K562 (cell line): ENCODE results near the gene PNMA8C. TPM values are rescaled to one million over a fixed set of nuclear protein-coding genes. Genes with fewer than 3 reads are reported as not detected.

ENCODE experiments used
- ATAC-seq: fragments of 200-7000 bp; cut with Tn5 transposase; 3 replicates; pipeline ENCODE4 v1.9.1; 2020; ENCODE audit warnings: moderate library complexity
- BruUV-seq: library from RNA; stranded (reverse); fragments of 400-500 nt; replicated peaks from 2 replicates; lab custom pipeline; 2021; lab: Mats Ljungman, UMichigan
- CTCF ChIA-PET: fragments of 300-600 bp; formaldehyde crosslinking; extraction: SDS; loops from one replicate; lab custom pipeline; 2021; ENCODE audit warnings: low intra/inter-chr PET ratio; lab: Yijun Ruan, JAX
- POLR2A ChIA-PET: fragments of 300-600, 350-650 bp; sonication (Branson Sonifier 250); formaldehyde crosslinking; extraction: SDS; loops from one replicate; lab custom pipeline; 2021; ENCODE audit warnings: antibody characterized with exemption, inconsistent platforms; lab: Yijun Ruan, JAX
- DNase-seq, 4 experiments: peaks; one replicate each; pipeline versions ENCODE4 v3.0.0 to v3.0.0-alpha.2; 2011 to 2018; ENCODE audit warnings: low spot score in 3 of 4, mixed read lengths in 3 of 4; ENCODE audit errors: extremely low read depth in 1 of 4
- FAIRE-seq: peaks from 2 replicates; lab custom pipeline; 2011; peaks lifted over from hg19 to GRCh38; lab: Jason Lieb, UNC
- H2AFZ ChIP-seq: 2 replicates; pipeline ENCODE4 v1.6.0; 2011; ENCODE audit warnings: low read depth, low read length, control low read depth, inconsistent platforms
- H3K27ac ChIP-seq: fragments of 200-600 bp; 3 replicates; pipeline ENCODE4 v1.8.0; 2011; ENCODE audit warnings: low read depth, mild to moderate bottlenecking, control low read depth, inconsistent platforms, low read length, moderate library complexity, mixed read lengths; ENCODE audit errors: extremely low read depth
- H3K27me3 ChIP-seq, 2 experiments: fragments of 300-600 bp in 1 of 2; 2 replicates in 1 of 2; 3 replicates in 1 of 2; pipeline versions ENCODE4 v1.6.0 to v1.8.0; 2011; ENCODE audit warnings: inconsistent platforms in 2 of 2, low read length in 2 of 2, mild to moderate bottlenecking in 1 of 2, mixed read lengths in 1 of 2, moderate library complexity in 1 of 2; ENCODE audit not compliant: control insufficient read depth in 2 of 2, insufficient read depth in 2 of 2
- H3K36me3 ChIP-seq: fragments of 300-600 bp; 3 replicates; pipeline ENCODE4 v1.8.0; 2011; ENCODE audit warnings: mild to moderate bottlenecking, low read length, inconsistent platforms; ENCODE audit not compliant: control insufficient read depth, insufficient read depth
- H3K4me1 ChIP-seq, 2 experiments: fragments of 200-600 bp in 1 of 2; replicated peaks in 1 of 2; 2 replicates in 1 of 2; 3 replicates in 1 of 2; pipeline versions ENCODE4 v1.5.1 to v1.8.0; 2011; ENCODE audit warnings: inconsistent platforms in 2 of 2, low read length in 2 of 2, mild to moderate bottlenecking in 1 of 2, mixed read lengths in 1 of 2, moderate library complexity in 1 of 2; ENCODE audit not compliant: control insufficient read depth in 2 of 2, insufficient read depth in 2 of 2
- H3K4me2 ChIP-seq: 2 replicates; pipeline ENCODE4 v1.6.1; 2011; ENCODE audit warnings: low read length, control low read depth, inconsistent platforms, mixed read lengths; ENCODE audit not compliant: insufficient read depth
- H3K4me3 ChIP-seq: fragments of 200-600 bp; sonication (generic), shearing (Covaris generic); 2 replicates; pipeline ENCODE4 v1.5.1; 2016; ENCODE audit warnings: control low read depth, inconsistent platforms
- H3K79me2 ChIP-seq: fragments of 200-600 bp; 3 replicates; pipeline ENCODE4 v1.8.0; 2011; ENCODE audit warnings: low read length, inconsistent platforms; ENCODE audit not compliant: control insufficient read depth, insufficient read depth
- H3K9ac ChIP-seq, 2 experiments: 2 replicates each; pipeline versions ENCODE4 v1.6.0 to v1.6.1; 2011; ENCODE audit warnings: low read depth in 2 of 2, low read length in 2 of 2, control low read depth in 1 of 2, inconsistent platforms in 1 of 2, mild to moderate bottlenecking in 1 of 2, mixed read lengths in 1 of 2; ENCODE audit not compliant: insufficient read depth in 1 of 2
- H3K9me1 ChIP-seq: one replicate; pipeline ENCODE4 v1.6.0; 2011; ENCODE audit warnings: inconsistent platforms, mild to moderate bottlenecking, low read length, moderate library complexity; ENCODE audit not compliant: control insufficient read depth, insufficient read depth
- H3K9me3 ChIP-seq: replicated peaks from 2 replicates; pipeline ENCODE4 v1.5.1; 2011; ENCODE audit warnings: low read depth, low read length, inconsistent platforms; ENCODE audit not compliant: control insufficient read depth, insufficient read depth
- H4K20me1 ChIP-seq: replicated peaks from 2 replicates; pipeline ENCODE4 v1.6.1; 2011; ENCODE audit warnings: low read length, inconsistent platforms, mixed read lengths; ENCODE audit not compliant: control insufficient read depth, insufficient read depth
- RBFOX2 ChIP-seq: fragments of 200-400 bp; formaldehyde crosslinking; IDR thresholded peaks from 2 replicates; pipeline ENCODE4 v1.6.1; 2017; ENCODE audit warnings: low read depth, mild to moderate bottlenecking, low read length, moderate library complexity
- WGBS: fragments of 100-300 bp; shearing (Covaris generic); methylation state at CpG from one replicate; pipeline ENCODE4 v1.1.6; 2016; ENCODE audit warnings: low coverage, mixed read lengths; ENCODE audit not compliant: insufficient coverage; ENCODE audit errors: missing lambda C conversion rate; 5-methylcytosine and 5-hydroxymethylcytosine counted together
- in situ Hi-C: fragments of 300-500 bp; cut with MboI; formaldehyde crosslinking; loops from 4 replicates; pipeline ENCODE4 v1.15.0; 2018; ENCODE audit warnings: inconsistent platforms, mixed read lengths
- intact Hi-C: fragments of 100-400 bp; cut with micrococcal nuclease; formaldehyde crosslinking; loops from 2 replicates; pipeline ENCODE4 v1.14.2; 2022
- polyA plus RNA-seq, 8 experiments: library from polyadenylated mRNA; depleted of rRNA in 4 of 8; stranded (reverse) in 5 of 8; unstranded in 3 of 8; fragments of >200 nt; fragmentation: Nextera tagmentation in 2 of 8; fragmentation: Illumina TruSeq in 1 of 8; extraction: Ambion mirVana in 2 of 8; extraction: Trizol in 1 of 8; gene quantifications; 2 replicates each; pipeline versions ENCODE4 v1.2.1 to v1.2.3, GENCODE V29; 2011 to 2014; ENCODE audit warnings: inconsistent platforms in 1 of 8, missing spikeins in 1 of 8
- total RNA-seq, 7 experiments: library from RNA; depleted of rRNA in 6 of 7; stranded (reverse); fragments of >200 nt in 6 of 7; fragmentation: Illumina TruSeq in 2 of 7; extraction: Trizol in 2 of 7; gene quantifications; 2 replicates each; pipeline versions ENCODE4 v1.2.1 to v1.2.3, GENCODE V29; 2011 to 2021; ENCODE audit warnings: low replicate concordance in 1 of 7
- TF ChIP-seq, protein P1 (sequence below), 2 experiments: IDR thresholded peaks; 2 replicates each; pipeline ENCODE4 v1.6.1; 2011; ENCODE audit warnings: borderline replicate concordance in 1 of 2, control low read depth in 1 of 2, low read depth in 1 of 2, low read length in 1 of 2, mild to moderate bottlenecking in 1 of 2, mixed read lengths in 1 of 2, moderate library complexity in 1 of 2; ENCODE audit not compliant: insufficient read depth in 1 of 2, insufficient read length in 1 of 2, poor library complexity in 1 of 2, severe bottlenecking in 1 of 2; ENCODE audit errors: extremely low read depth in 1 of 2

PNMA8C gene
- total and polyA plus RNA-seq, 9 of the 15 experiments (the other 6 are each of a cell fraction or from before 2014, with no cell fraction given) = 0.04 to 0.05 (median 0.05) TPM; not detected in 6

DNA sequence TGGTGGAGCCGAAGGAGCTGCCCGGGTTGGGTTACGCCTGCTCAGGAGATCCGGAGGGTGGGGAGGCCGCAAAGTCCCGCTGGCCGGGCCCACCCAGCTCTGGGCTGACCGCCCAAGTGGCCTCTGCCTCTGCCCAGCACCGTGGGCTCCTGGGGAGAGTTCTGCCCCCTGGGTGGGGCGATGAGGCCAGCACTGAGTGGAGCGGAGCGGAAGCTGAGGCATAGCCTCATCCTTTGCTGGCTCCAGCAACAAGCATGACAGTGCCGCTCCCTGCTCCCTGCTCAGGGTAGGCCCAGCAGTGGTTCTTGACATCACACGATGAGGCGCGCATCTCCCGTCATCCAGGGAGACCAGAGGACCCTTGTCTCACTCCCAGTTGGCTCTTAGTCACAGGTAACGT, 37.9 kb downstream of the PNMA8C start:
- intact Hi-C loops (no loop called here), in situ Hi-C loops (no loop called here)
- no peak for TF ChIP-seq RBFOX2
- TF ChIP-seq, protein P1, sequence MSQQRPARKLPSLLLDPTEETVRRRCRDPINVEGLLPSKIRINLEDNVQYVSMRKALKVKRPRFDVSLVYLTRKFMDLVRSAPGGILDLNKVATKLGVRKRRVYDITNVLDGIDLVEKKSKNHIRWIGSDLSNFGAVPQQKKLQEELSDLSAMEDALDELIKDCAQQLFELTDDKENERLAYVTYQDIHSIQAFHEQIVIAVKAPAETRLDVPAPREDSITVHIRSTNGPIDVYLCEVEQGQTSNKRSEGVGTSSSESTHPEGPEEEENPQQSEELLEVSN (IDR thresholded peaks at IDR 0.05; ENCODE audit: borderline replicate concordance in 1 of 2, extremely low read depth in 1 of 2, insufficient read depth in 1 of 2, insufficient read length in 1 of 2, low read depth in 1 of 2, low read length in 1 of 2, poor library complexity in 1 of 2, severe bottlenecking in 1 of 2) = no peak
- ATAC-seq = no peak
- no peak overlapping the region for H2AFZ ChIP-seq
- no peak overlapping the region for H3K4me2 ChIP-seq
- DNase-seq = no peak
- no peaks in the 10 kb centered on the region for H3K79me2 ChIP-seq
- H3K9me3 ChIP-seq = no peaks in the 10 kb centered on the region
- H3K4me3 ChIP-seq = no peak overlapping the region
- POLR2A ChIA-PET = interaction anchor here (0.7 kb wide), 1 partner anchor 21 kb away, joined by 4 read pairs; no protein-coding TSS in a partner anchor
- no peaks in the 10 kb centered on the region for H3K27me3 ChIP-seq
- 98% methylated on average over 18 of the region's 18 CpGs for WGBS
- CTCF ChIA-PET = interaction anchor here (0.9 kb wide), 1 partner anchor 97 kb away, joined by 3 read pairs; no protein-coding TSS in a partner anchor
- H3K9me1 ChIP-seq = no peaks in the 10 kb centered on the region
- H3K9ac ChIP-seq = no peak overlapping the region; a peak in 1 of 4 replicates
- peaks cover 0 to 26% of the 10 kb centered on the region in 2 experiments; a peak in 2 of 5 replicates for H3K4me1 ChIP-seq
- no TSS peak for BruUV-seq
- H3K36me3 ChIP-seq = peaks cover 59% of the 10 kb centered on the region; the same call in 2 of the 3 replicates
- H3K27ac ChIP-seq = no peak overlapping the region
- FAIRE-seq = no peak
- no peaks in the 10 kb centered on the region; the same call in 1 of the 2 replicates for H4K20me1 ChIP-seq
